HL-60 (cell line): ENCODE results near the gene KCNG1.
"Not testable (repeated sequence)": the region's sequence is repeated elsewhere in the genome, so short reads cannot be mapped to it uniquely, and the experiment has no call there.

ENCODE experiments used
- DNase-seq, 2 experiments: peaks; one replicate each; pipeline ENCODE4 v3.0.0-alpha.2; 2010 to 2020; ENCODE audit warnings: low read depth in 1 of 2, low spot score in 1 of 2
- H3K27ac ChIP-seq: fragments of 250-450 bp; sonication (Bioruptor Pico); replicated peaks from 2 replicates; pipeline ENCODE4 v1.5.1; 2020; ENCODE audit warnings: mild to moderate bottlenecking, moderate library complexity
- H3K27me3 ChIP-seq: fragments of 250-450 bp; sonication (Bioruptor Pico); 2 replicates; pipeline ENCODE4 v1.5.1; 2021; ENCODE audit warnings: mild to moderate bottlenecking, moderate library complexity; ENCODE audit not compliant: insufficient read depth, poor library complexity, severe bottlenecking
- H3K4me3 ChIP-seq: replicated peaks from 2 replicates; pipeline ENCODE4 v1.5.1; 2011; ENCODE audit warnings: mild to moderate bottlenecking, control low read depth, low read length; ENCODE audit not compliant: insufficient read depth
- CTCF ChIP-seq: IDR thresholded peaks from one replicate; pipeline ENCODE4 v1.5.1; 2011; ENCODE audit warnings: low read length, control low read depth, inconsistent platforms; ENCODE audit not compliant: insufficient read depth
- GABPA ChIP-seq: IDR thresholded peaks from 2 replicates; pipeline ENCODE4 v1.6.1; 2012; ENCODE audit warnings: low read depth
- POLR2AphosphoS5 ChIP-seq: IDR thresholded peaks from 2 replicates; pipeline ENCODE4 v1.6.1; 2012; ENCODE audit warnings: low read depth
- REST ChIP-seq: IDR thresholded peaks from 2 replicates; pipeline ENCODE4 v1.6.1; 2012; ENCODE audit warnings: low read depth; ENCODE audit not compliant: insufficient replicate concordance
- SPI1 ChIP-seq: IDR thresholded peaks from 2 replicates; pipeline ENCODE4 v1.6.1; 2012; ENCODE audit warnings: low read depth, mild to moderate bottlenecking, borderline replicate concordance

KCNG1 gene

GRCh38 chr20:51054233-51054632 is 31.3 kb upstream of the KCNG1 start:
- no peak for DNase-seq
- H3K27me3 ChIP-seq, result no peaks in the 10 kb centered on the region
- no peak overlapping the region for H3K4me3 ChIP-seq
- TF ChIP-seq POLR2AphosphoS5 (no peak), REST (no peak), CTCF (no peak), GABPA (no peak), SPI1 (no peak)
- H3K27ac ChIP-seq, result no peak overlapping the region

- no peak for DNase-seq
- TF ChIP-seq REST (no peak), GABPA (no peak), POLR2AphosphoS5 (no peak), SPI1 (no peak), CTCF (no peak)
- no peak overlapping the region for H3K27ac ChIP-seq
- H3K27me3 ChIP-seq, result no peaks in the 10 kb centered on the region
- H3K4me3 ChIP-seq, result no peak overlapping the region
Observed at GRCh38 chr20:51050531-51051075, 27.7 kb upstream of the KCNG1 start.

GRCh38 chr20:51046021-51046985 is 23.4 kb upstream of the KCNG1 start:
- no peak for TF ChIP-seq POLR2AphosphoS5
- TF ChIP-seq SPI1, result no peak
- no peak for TF ChIP-seq GABPA
- no peak for TF ChIP-seq REST
- TF ChIP-seq CTCF, result no peak
- Histone ChIP-seq H3K4me3 (no peak overlapping the region), H3K27ac (no peak overlapping the region), H3K27me3 (no peaks in the 10 kb centered on the region)
- DNase-seq, result no peak

- DNase-seq, H3K4me3 ChIP-seq, H3K27me3 ChIP-seq, H3K27ac ChIP-seq: not testable (repeated sequence)
Observed at GRCh38 chr20:51045492-51045891, 22.6 kb upstream of the KCNG1 start.
